ENCODE data around the gene HAPLN1.

- no peak for TF ChIP-seq CTCF (IDR thresholded peaks at IDR 0.05; ENCODE audit: low read depth, low read length, poor library complexity, severe bottlenecking)
- no peak for TF ChIP-seq EZH2phosphoT487 (IDR thresholded peaks at IDR 0.05; ENCODE audit: borderline replicate concordance, low read length)
These were observed 74.7 kb downstream of the HAPLN1 start for GRCh38 chr5:83645936-83646335.
